Measurements from ENCODE around the gene SPRR1A.

DNA sequence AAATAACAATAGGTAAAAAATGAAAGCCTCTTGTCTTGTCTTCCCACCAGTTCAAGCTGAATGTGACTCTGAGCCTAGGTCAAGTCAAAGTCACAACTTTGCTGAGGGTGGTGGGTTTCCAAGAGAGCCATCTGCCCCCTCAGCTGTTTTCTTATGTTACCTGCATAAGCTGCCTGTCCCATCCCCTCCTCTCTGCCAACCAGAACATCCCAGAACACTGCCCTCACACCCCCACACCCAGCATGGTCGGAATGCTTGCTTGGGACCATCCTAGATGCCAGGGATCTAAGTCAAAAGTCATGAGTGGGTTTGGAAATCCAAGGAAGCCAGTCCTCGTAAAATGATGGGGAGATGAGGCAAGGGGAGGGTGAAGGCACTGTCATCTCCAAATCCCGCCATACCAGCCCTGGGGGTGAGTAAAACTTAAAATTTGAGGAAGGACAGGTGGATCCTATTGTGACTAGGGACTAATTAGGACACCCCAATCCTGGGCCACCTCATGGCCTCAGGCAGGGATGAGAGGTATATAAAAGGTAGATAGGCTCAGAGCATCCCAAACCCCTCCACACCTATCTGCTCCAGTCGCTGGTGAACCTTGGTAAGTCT is 37.1 kb upstream of the SPRR1A start, which contains the start of gene SPRR5:
- TF ChIP-seq, protein P1, sequence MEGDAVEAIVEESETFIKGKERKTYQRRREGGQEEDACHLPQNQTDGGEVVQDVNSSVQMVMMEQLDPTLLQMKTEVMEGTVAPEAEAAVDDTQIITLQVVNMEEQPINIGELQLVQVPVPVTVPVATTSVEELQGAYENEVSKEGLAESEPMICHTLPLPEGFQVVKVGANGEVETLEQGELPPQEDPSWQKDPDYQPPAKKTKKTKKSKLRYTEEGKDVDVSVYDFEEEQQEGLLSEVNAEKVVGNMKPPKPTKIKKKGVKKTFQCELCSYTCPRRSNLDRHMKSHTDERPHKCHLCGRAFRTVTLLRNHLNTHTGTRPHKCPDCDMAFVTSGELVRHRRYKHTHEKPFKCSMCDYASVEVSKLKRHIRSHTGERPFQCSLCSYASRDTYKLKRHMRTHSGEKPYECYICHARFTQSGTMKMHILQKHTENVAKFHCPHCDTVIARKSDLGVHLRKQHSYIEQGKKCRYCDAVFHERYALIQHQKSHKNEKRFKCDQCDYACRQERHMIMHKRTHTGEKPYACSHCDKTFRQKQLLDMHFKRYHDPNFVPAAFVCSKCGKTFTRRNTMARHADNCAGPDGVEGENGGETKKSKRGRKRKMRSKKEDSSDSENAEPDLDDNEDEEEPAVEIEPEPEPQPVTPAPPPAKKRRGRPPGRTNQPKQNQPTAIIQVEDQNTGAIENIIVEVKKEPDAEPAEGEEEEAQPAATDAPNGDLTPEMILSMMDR (IDR thresholded peaks at IDR 0.05): no peak
- TF ChIP-seq EP300 (IDR thresholded peaks at IDR 0.05) (no peak), POLR2AphosphoS5 (IDR thresholded peaks at IDR 0.05) (no peak), POLR2A (IDR thresholded peaks at IDR 0.05) (no peak)

All from gastroesophageal sphincter (tissue), 3 donors.